Esophagus squamous epithelium (tissue), 4 donors: ENCODE data around the gene OR9A4.

Experiments used
- POLR2A ChIP-seq, 4 donors: fragments of 450-650 bp; IDR thresholded peaks; one replicate each; pipeline ENCODE4 v1.6.1; 2017; ENCODE audit warnings: antibody characterized with exemption in 4 of 4, mild to moderate bottlenecking in 4 of 4, moderate library complexity in 3 of 4
- TF ChIP-seq, protein P1 (sequence below), 6 experiments: fragments of 450-650 bp in 4 of 6; fragments of 200-600 bp in 2 of 6; sonication (generic) in 2 of 6; IDR thresholded peaks; one replicate each; pipeline ENCODE4 v1.5.1; 2016 to 2019; ENCODE audit warnings: antibody characterized with exemption in 6 of 6, mild to moderate bottlenecking in 4 of 6, moderate library complexity in 4 of 6

DNA sequence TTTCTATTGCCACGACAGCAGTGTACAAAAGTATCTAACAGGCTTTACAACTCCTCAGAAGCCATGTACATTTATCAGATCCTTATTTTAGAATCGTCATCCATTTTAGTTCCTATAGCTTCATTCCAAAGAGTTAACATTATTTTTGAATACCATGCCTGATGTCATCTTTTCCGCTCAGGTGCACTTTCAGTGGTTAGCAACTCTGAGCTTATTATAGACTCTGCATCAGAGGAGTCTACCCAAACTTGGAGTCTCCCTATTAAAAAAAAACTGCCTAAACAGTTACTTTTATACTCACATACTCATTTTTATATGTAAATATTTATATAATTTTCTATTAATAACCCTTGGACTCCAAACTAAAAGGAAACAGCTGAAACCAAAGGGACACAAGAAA is 43.3 kb upstream of the OR9A4 start:
- no peak for TF ChIP-seq POLR2A (IDR thresholded peaks at IDR 0.05)
- TF ChIP-seq, protein P1, sequence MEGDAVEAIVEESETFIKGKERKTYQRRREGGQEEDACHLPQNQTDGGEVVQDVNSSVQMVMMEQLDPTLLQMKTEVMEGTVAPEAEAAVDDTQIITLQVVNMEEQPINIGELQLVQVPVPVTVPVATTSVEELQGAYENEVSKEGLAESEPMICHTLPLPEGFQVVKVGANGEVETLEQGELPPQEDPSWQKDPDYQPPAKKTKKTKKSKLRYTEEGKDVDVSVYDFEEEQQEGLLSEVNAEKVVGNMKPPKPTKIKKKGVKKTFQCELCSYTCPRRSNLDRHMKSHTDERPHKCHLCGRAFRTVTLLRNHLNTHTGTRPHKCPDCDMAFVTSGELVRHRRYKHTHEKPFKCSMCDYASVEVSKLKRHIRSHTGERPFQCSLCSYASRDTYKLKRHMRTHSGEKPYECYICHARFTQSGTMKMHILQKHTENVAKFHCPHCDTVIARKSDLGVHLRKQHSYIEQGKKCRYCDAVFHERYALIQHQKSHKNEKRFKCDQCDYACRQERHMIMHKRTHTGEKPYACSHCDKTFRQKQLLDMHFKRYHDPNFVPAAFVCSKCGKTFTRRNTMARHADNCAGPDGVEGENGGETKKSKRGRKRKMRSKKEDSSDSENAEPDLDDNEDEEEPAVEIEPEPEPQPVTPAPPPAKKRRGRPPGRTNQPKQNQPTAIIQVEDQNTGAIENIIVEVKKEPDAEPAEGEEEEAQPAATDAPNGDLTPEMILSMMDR (IDR thresholded peaks at IDR 0.05), result no peak
